H9 (cell line): Measurements from ENCODE around the gene SLC25A27. TPM values are rescaled to one million over a fixed set of nuclear protein-coding genes. Genes with fewer than 3 reads are reported as not detected.

ENCODE experiments used
- DNase-seq: peaks from one replicate; pipeline ENCODE4 v3.0.0-alpha.2; 2017
- H2AFZ ChIP-seq: one replicate; pipeline ENCODE4 v1.6.1; 2013; ENCODE audit warnings: mild to moderate bottlenecking, low read length, control low read depth, moderate library complexity
- H2AK5ac ChIP-seq: 2 replicates; pipeline ENCODE4 v1.6.1; 2013; ENCODE audit warnings: low read length, control low read depth, mixed read lengths; ENCODE audit not compliant: insufficient read length
- H2BK120ac ChIP-seq: one replicate; pipeline ENCODE4 v1.6.1; 2013; ENCODE audit warnings: low read depth, mild to moderate bottlenecking, low read length, control low read depth, inconsistent platforms; ENCODE audit not compliant: poor library complexity, severe bottlenecking
- H2BK12ac ChIP-seq: 2 replicates; pipeline ENCODE4 v1.6.1; 2013; ENCODE audit warnings: low read length, control low read depth, mixed read lengths, low read depth; ENCODE audit not compliant: insufficient read length
- H2BK15ac ChIP-seq: 2 replicates; pipeline ENCODE4 v1.6.1; 2013; ENCODE audit warnings: low read depth, low read length, control low read depth
- H2BK20ac ChIP-seq: one replicate; pipeline ENCODE4 v1.6.1; 2013; ENCODE audit warnings: low read depth, mild to moderate bottlenecking, low read length, control low read depth, inconsistent platforms; ENCODE audit not compliant: poor library complexity, severe bottlenecking
- H2BK5ac ChIP-seq: 2 replicates; pipeline ENCODE4 v1.6.1; 2013; ENCODE audit warnings: low read length, control low read depth, mixed read lengths; ENCODE audit not compliant: insufficient read length
- H3K14ac ChIP-seq: 2 replicates; pipeline ENCODE4 v1.6.1; 2013; ENCODE audit warnings: low read length, control low read depth; ENCODE audit not compliant: insufficient read depth
- H3K18ac ChIP-seq: 2 replicates; pipeline ENCODE4 v1.6.1; 2013; ENCODE audit warnings: low read depth, mild to moderate bottlenecking, mixed read lengths, low read length, control low read depth; ENCODE audit not compliant: insufficient read length
- H3K23ac ChIP-seq: 2 replicates; pipeline ENCODE4 v1.6.1; 2013; ENCODE audit warnings: low read length, control low read depth, mixed read lengths, low read depth; ENCODE audit not compliant: insufficient read length
- H3K23me2 ChIP-seq: 2 replicates; pipeline ENCODE4 v1.6.1; 2013; ENCODE audit warnings: low read depth, mild to moderate bottlenecking, mixed read lengths, low read length, control low read depth; ENCODE audit not compliant: insufficient read length, poor library complexity, severe bottlenecking
- H3K27ac ChIP-seq: 2 replicates; pipeline ENCODE4 v1.5.1; 2013; ENCODE audit warnings: low read length, control low read depth, mixed read lengths, low read depth; ENCODE audit not compliant: insufficient read length
- H3K27me3 ChIP-seq: 2 replicates; pipeline ENCODE4 v1.6.1; 2013; ENCODE audit warnings: low read length, control low read depth, inconsistent platforms; ENCODE audit not compliant: insufficient read depth
- H3K4ac ChIP-seq: 2 replicates; pipeline ENCODE4 v1.6.1; 2013; ENCODE audit warnings: low read depth, mild to moderate bottlenecking, control low read depth, inconsistent platforms, low read length, moderate library complexity
- H3K4me1 ChIP-seq: 2 replicates; pipeline ENCODE4 v1.6.1; 2013; ENCODE audit warnings: low read length, control low read depth, inconsistent platforms; ENCODE audit not compliant: insufficient read depth
- H3K4me2 ChIP-seq: 2 replicates; pipeline ENCODE4 v1.6.1; 2013; ENCODE audit warnings: low read length, control low read depth, mixed read lengths; ENCODE audit not compliant: insufficient read length, insufficient read depth
- H3K56ac ChIP-seq: 2 replicates; pipeline ENCODE4 v1.6.1; 2013; ENCODE audit warnings: low read depth, mild to moderate bottlenecking, mixed read lengths, low read length, control low read depth; ENCODE audit not compliant: insufficient read length
- H3K79me1 ChIP-seq: 2 replicates; pipeline ENCODE4 v1.6.1; 2013; ENCODE audit warnings: low read depth, mild to moderate bottlenecking, moderate library complexity, low read length, control low read depth, inconsistent platforms; ENCODE audit not compliant: insufficient read depth, poor library complexity, severe bottlenecking
- H3K79me2 ChIP-seq: 2 replicates; pipeline ENCODE4 v1.6.1; 2013; ENCODE audit warnings: low read length, control low read depth, inconsistent platforms; ENCODE audit not compliant: insufficient read depth
- H3K9ac ChIP-seq: 2 replicates; pipeline ENCODE4 v1.6.1; 2013; ENCODE audit warnings: low read length, control low read depth, mixed read lengths; ENCODE audit not compliant: insufficient read length; ENCODE audit errors: extremely low read depth
- H3K9me3 ChIP-seq: one replicate; pipeline ENCODE4 v1.6.1; 2013; ENCODE audit warnings: low read depth, low read length, inconsistent platforms; ENCODE audit not compliant: control insufficient read depth
- H3T11ph ChIP-seq: one replicate; pipeline ENCODE4 v1.6.1; 2013; ENCODE audit warnings: mild to moderate bottlenecking, low read length, control low read depth, inconsistent platforms
- H4K20me1 ChIP-seq: one replicate; pipeline ENCODE4 v1.6.1; 2013; ENCODE audit not compliant: control insufficient read depth, insufficient read length, insufficient read depth
- H4K5ac ChIP-seq: 2 replicates; pipeline ENCODE4 v1.6.1; 2013; ENCODE audit warnings: low read depth, mild to moderate bottlenecking, mixed read lengths, low read length, control low read depth; ENCODE audit not compliant: insufficient read length
- H4K8ac ChIP-seq: replicated peaks from 2 replicates; pipeline ENCODE4 v1.6.1; 2013; ENCODE audit warnings: low read length, control low read depth, mixed read lengths, low read depth; ENCODE audit not compliant: insufficient read length
- H4K91ac ChIP-seq: 2 replicates; pipeline ENCODE4 v1.6.1; 2013; ENCODE audit warnings: low read depth, mild to moderate bottlenecking, moderate library complexity, mixed read lengths, low read length, control low read depth; ENCODE audit not compliant: insufficient read length
- H3K27ac Mint-ChIP-seq, 3 experiments: 2 replicates in 2 of 3; 3 replicates in 1 of 3; pipeline ENCODE4 v1.8.0; 2020 to 2021; ENCODE audit warnings: mixed read lengths in 3 of 3, mild to moderate bottlenecking in 1 of 3, moderate library complexity in 1 of 3
- H3K27me3 Mint-ChIP-seq: 2 replicates; pipeline ENCODE4 v1.8.0; 2021; ENCODE audit warnings: low read depth, mild to moderate bottlenecking, moderate library complexity, mixed read lengths
- H3K36me3 Mint-ChIP-seq, 3 experiments: 2 replicates in 2 of 3; 3 replicates in 1 of 3; pipeline ENCODE4 v1.8.0; 2020 to 2021; ENCODE audit warnings: low read depth in 3 of 3, mixed read lengths in 3 of 3; ENCODE audit not compliant: insufficient read depth in 1 of 3
- H3K4me1 Mint-ChIP-seq, 2 experiments: 2 replicates each; pipeline ENCODE4 v1.8.0; 2020; ENCODE audit warnings: mixed read lengths in 2 of 2
- H3K4me3 Mint-ChIP-seq, 2 experiments: 2 replicates in 1 of 2; 3 replicates in 1 of 2; pipeline ENCODE4 v1.8.0; 2020 to 2021; ENCODE audit warnings: mild to moderate bottlenecking in 2 of 2, mixed read lengths in 2 of 2, moderate library complexity in 1 of 2
- H3K9me3 Mint-ChIP-seq, 2 experiments: 2 replicates in 1 of 2; 3 replicates in 1 of 2; pipeline ENCODE4 v1.8.0; 2020; ENCODE audit warnings: mild to moderate bottlenecking in 2 of 2, mixed read lengths in 2 of 2, moderate library complexity in 1 of 2
- CTCF ChIP-seq: fragments of 200-600 bp; sonication (generic); conservative IDR thresholded peaks from 3 replicates; pipeline ENCODE4 v1.8.0; 2021; ENCODE audit warnings: antibody characterized with exemption, mild to moderate bottlenecking
- WGBS: extraction: QIAGEN DNeasy Blood & Tissue Kit; methylation state at CpG from one replicate; pipeline ENCODE4 v1.1.7; 2013; ENCODE audit warnings: missing lambda C conversion rate, low lambda C conversion rate, mixed read lengths; ENCODE audit not compliant: insufficient read length; ENCODE audit errors: extremely low coverage; 5-methylcytosine and 5-hydroxymethylcytosine counted together
- total RNA-seq: library from RNA; stranded (reverse); gene quantifications from 2 replicates; pipeline ENCODE4 v1.2.1, GENCODE V29; 2021

The SLC25A27 gene
- total RNA-seq, 1 experiment from 2014 or later, result 5.1 TPM

- Histone ChIP-seq H3K9ac (no peak overlapping the region), H3K9me3 (no peaks in the 10 kb centered on the region), H4K20me1 (no peaks in the 10 kb centered on the region), H3T11ph (no peak overlapping the region), H4K8ac (no peak overlapping the region), H3K4ac (no peak overlapping the region), H3K14ac (no peak overlapping the region), H3K56ac (no peak overlapping the region), H3K27ac (no peak overlapping the region), H2AK5ac (no peak overlapping the region), H3K4me2 (no peak overlapping the region), H3K27me3 (no peaks in the 10 kb centered on the region), H4K91ac (no peak overlapping the region), H3K79me1 (no peaks in the 10 kb centered on the region), H2AFZ (no peak overlapping the region), H3K79me2 (no peaks in the 10 kb centered on the region), H3K23ac (no peak overlapping the region), H4K5ac (no peak overlapping the region), H2BK5ac (no peak overlapping the region), H2BK20ac (no peak overlapping the region), H3K4me1 (no peaks in the 10 kb centered on the region), H3K23me2 (no peaks in the 10 kb centered on the region), H2BK15ac (no peak overlapping the region), H3K18ac (no peak overlapping the region), H2BK120ac (no peak overlapping the region), H2BK12ac (no peak overlapping the region)
- WGBS, result no CpG with 5 or more reads among the region's 4 CpGs
- H3K4me1 Mint-ChIP-seq, result no peaks in the 10 kb centered on the region; a peak in 1 of 4 replicates
- DNase-seq, result no peak
- no peak for TF ChIP-seq CTCF
- H3K36me3 Mint-ChIP-seq, result no peaks in the 10 kb centered on the region
- H3K27me3 Mint-ChIP-seq, result no peaks in the 10 kb centered on the region
- H3K4me3 Mint-ChIP-seq, result no peak overlapping the region
- H3K27ac Mint-ChIP-seq, result no peak overlapping the region
- no peaks in the 10 kb centered on the region; a peak in 1 of 5 replicates for H3K9me3 Mint-ChIP-seq
Observed at GRCh38 chr6:46626976-46627375, 25.8 kb upstream of the SLC25A27 start.
